ENCODE data around the gene RNF150. TPM values are rescaled to one million over a fixed set of nuclear protein-coding genes. Genes with fewer than 3 reads are reported as not detected.

The RNF150 gene
- total and polyA plus RNA-seq, 2 experiments from 2014 or later: 4.2 to 9.2 TPM

DNA sequence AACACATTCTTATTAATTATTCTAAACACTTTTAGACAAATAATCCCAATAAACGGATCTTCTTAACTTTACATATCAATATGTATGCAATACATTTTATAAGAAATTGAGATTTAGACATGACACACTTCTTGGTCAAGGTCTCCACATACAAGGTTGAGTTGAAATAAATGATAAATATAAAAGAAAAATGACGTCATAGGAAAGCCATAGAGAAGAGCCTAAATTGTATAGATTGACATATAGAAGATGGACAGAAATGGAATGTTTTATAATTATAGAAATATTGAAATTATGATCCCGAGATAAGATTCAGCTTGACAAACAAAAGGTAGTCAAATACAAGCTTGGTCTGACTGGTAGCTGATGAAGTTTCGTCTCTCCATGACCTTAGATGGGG lies 87.4 kb downstream of the RNF150 start:
- Histone ChIP-seq H3K79me2 (no peaks in the 10 kb centered on the region), H3K27me3 (no peaks in the 10 kb centered on the region), H3K36me3 (replicated peaks; ENCODE audit: insufficient read depth, low read depth) (no peaks in the 10 kb centered on the region), H3K27ac (no peak overlapping the region), H3K9me3 (ENCODE audit: low read depth) (no peaks in the 10 kb centered on the region), H3K4me2 (no peak overlapping the region), H4K20me1 (ENCODE audit: insufficient read depth, poor library complexity, severe bottlenecking) (no peaks in the 10 kb centered on the region), H3K4me3 (no peak overlapping the region), H3K9me2 (replicated peaks; ENCODE audit: insufficient read depth) (no peaks in the 10 kb centered on the region), H2AFZ (no peak overlapping the region), H3K4me1 (ENCODE audit: insufficient read depth) (peaks cover 9% of the 10 kb centered on the region)
- no peak for TF ChIP-seq EZH2 (IDR thresholded peaks at IDR 0.05; ENCODE audit: borderline replicate concordance)
- TF ChIP-seq, protein P1, sequence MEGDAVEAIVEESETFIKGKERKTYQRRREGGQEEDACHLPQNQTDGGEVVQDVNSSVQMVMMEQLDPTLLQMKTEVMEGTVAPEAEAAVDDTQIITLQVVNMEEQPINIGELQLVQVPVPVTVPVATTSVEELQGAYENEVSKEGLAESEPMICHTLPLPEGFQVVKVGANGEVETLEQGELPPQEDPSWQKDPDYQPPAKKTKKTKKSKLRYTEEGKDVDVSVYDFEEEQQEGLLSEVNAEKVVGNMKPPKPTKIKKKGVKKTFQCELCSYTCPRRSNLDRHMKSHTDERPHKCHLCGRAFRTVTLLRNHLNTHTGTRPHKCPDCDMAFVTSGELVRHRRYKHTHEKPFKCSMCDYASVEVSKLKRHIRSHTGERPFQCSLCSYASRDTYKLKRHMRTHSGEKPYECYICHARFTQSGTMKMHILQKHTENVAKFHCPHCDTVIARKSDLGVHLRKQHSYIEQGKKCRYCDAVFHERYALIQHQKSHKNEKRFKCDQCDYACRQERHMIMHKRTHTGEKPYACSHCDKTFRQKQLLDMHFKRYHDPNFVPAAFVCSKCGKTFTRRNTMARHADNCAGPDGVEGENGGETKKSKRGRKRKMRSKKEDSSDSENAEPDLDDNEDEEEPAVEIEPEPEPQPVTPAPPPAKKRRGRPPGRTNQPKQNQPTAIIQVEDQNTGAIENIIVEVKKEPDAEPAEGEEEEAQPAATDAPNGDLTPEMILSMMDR (IDR thresholded peaks at IDR 0.05; ENCODE audit: poor library complexity): no peak
- TF ChIP-seq EZH2phosphoT487 (IDR thresholded peaks at IDR 0.05; ENCODE audit: low read depth, severe bottlenecking, unreplicated experiment): no peak
- no peak for DNase-seq (ENCODE audit: low spot score)
- 94% methylated on average over 4 of the region's 4 CpGs for WGBS (ENCODE audit: low lambda C conversion rate, missing lambda C conversion rate)

DNA sequence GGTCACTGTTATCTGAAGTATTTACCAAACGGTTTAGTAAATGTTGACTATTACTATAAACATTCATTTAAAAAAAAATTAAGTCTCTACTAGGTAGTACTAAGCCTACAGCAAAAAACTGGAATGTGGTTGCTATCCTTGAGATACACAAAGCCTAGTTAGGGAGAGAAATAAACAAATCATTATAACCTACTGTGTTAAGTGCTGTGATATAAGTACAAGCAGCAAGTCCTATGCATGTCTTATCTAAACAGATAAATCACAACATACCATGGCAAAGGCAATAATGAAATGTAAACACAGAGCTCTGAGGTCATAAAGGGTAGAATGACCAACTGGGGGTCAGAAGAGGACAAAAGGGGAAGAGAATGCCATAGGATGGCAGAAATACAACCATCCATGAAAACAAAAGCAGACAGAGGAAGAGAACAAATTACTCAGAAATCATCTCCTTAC lies 92.2 kb downstream of the RNF150 start:
- H3K4me1 ChIP-seq (ENCODE audit: insufficient read depth): peaks cover 7% of the 10 kb centered on the region
- no peak overlapping the region for H3K4me3 ChIP-seq
- no peaks in the 10 kb centered on the region for H4K20me1 ChIP-seq (ENCODE audit: insufficient read depth, poor library complexity, severe bottlenecking)
- DNase-seq (ENCODE audit: low spot score): no peak
- H3K4me2 ChIP-seq: no peak overlapping the region
- H3K9me3 ChIP-seq (ENCODE audit: low read depth): no peaks in the 10 kb centered on the region
- TF ChIP-seq EZH2 (IDR thresholded peaks at IDR 0.05; ENCODE audit: borderline replicate concordance) (no peak), EZH2phosphoT487 (IDR thresholded peaks at IDR 0.05; ENCODE audit: low read depth, severe bottlenecking, unreplicated experiment) (no peak)
- TF ChIP-seq, protein P1 (IDR thresholded peaks at IDR 0.05; ENCODE audit: poor library complexity): no peak
- H2AFZ ChIP-seq: no peak overlapping the region
- no peak overlapping the region for H3K27ac ChIP-seq
- no peaks in the 10 kb centered on the region for H3K9me2 ChIP-seq (replicated peaks; ENCODE audit: insufficient read depth)
- WGBS (ENCODE audit: low lambda C conversion rate, missing lambda C conversion rate): 4% methylated on average over 1 of the region's 1 CpG
- no peaks in the 10 kb centered on the region for H3K36me3 ChIP-seq (replicated peaks; ENCODE audit: insufficient read depth, low read depth)
- H3K79me2 ChIP-seq: no peaks in the 10 kb centered on the region
- no peaks in the 10 kb centered on the region for H3K27me3 ChIP-seq

DNA sequence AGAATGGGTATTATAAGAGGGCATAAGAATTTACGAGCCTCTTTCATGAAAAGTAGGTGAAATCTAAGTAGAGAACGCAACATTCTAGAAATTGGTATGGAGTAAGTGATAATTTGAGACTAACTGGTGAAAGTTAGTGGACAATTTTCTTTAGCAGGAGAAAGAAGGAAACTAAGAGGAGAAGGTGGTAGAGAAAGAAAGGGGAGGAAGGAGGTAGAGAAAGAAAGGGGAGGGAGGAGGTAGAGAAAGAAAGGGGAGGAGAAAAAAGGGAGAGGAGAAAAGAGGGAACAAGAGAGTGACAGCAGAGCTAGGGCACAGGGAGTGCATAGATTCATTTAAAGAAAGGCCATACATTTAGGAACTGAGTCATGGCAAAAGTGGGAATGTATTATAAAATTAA lies 94.1 kb downstream of the RNF150 start:
- H3K4me1 ChIP-seq (ENCODE audit: insufficient read depth): peaks cover 7% of the 10 kb centered on the region
- H3K79me2 ChIP-seq: no peaks in the 10 kb centered on the region
- no peaks in the 10 kb centered on the region for H3K27me3 ChIP-seq
- H3K36me3 ChIP-seq (replicated peaks; ENCODE audit: insufficient read depth, low read depth): no peaks in the 10 kb centered on the region
- H3K9me3 ChIP-seq (ENCODE audit: low read depth): no peaks in the 10 kb centered on the region
- no peak for TF ChIP-seq EZH2 (IDR thresholded peaks at IDR 0.05; ENCODE audit: borderline replicate concordance)
- no peak for TF ChIP-seq EZH2phosphoT487 (IDR thresholded peaks at IDR 0.05; ENCODE audit: low read depth, severe bottlenecking, unreplicated experiment)
- TF ChIP-seq, protein P1 (IDR thresholded peaks at IDR 0.05; ENCODE audit: poor library complexity): no peak
- no peak overlapping the region for H3K4me3 ChIP-seq
- 93% methylated on average over 2 of the region's 2 CpGs for WGBS (ENCODE audit: low lambda C conversion rate, missing lambda C conversion rate)
- H3K4me2 ChIP-seq: no peak overlapping the region
- H2AFZ ChIP-seq: no peak overlapping the region
- no peak overlapping the region for H3K27ac ChIP-seq
- DNase-seq (ENCODE audit: low spot score): no peak
- no peaks in the 10 kb centered on the region for H3K9me2 ChIP-seq (replicated peaks; ENCODE audit: insufficient read depth)
- no peaks in the 10 kb centered on the region for H4K20me1 ChIP-seq (ENCODE audit: insufficient read depth, poor library complexity, severe bottlenecking)

DNA sequence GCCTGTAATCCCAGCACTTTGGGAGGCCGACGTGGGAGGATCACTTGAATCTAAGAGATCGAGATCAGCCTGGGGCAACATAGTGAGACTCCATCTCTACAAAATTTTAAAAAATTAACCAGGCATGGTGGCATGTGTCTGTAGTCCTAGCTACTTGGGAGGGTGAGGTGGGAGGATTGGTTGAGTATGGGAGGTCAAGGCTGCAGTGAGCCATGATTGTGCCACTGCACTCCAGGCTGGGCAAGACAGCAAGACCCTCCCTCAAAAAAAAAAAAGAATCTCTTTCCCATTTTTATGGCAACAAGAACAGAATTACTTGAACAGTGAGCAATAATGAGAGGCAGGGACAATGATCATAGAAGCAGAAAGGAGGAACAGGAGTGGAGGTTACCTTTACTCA lies 94.8 kb downstream of the RNF150 start:
- DNase-seq (ENCODE audit: low spot score): no peak
- H3K36me3 ChIP-seq (replicated peaks; ENCODE audit: insufficient read depth, low read depth): no peaks in the 10 kb centered on the region
- no peaks in the 10 kb centered on the region for H3K9me3 ChIP-seq (ENCODE audit: low read depth)
- H2AFZ ChIP-seq: no peak overlapping the region
- no peaks in the 10 kb centered on the region for H3K27me3 ChIP-seq
- no peaks in the 10 kb centered on the region for H4K20me1 ChIP-seq (ENCODE audit: insufficient read depth, poor library complexity, severe bottlenecking)
- 87% methylated on average over 3 of the region's 3 CpGs for WGBS (ENCODE audit: low lambda C conversion rate, missing lambda C conversion rate)
- H3K79me2 ChIP-seq: no peaks in the 10 kb centered on the region
- no peaks in the 10 kb centered on the region for H3K9me2 ChIP-seq (replicated peaks; ENCODE audit: insufficient read depth)
- H3K27ac ChIP-seq: no peak overlapping the region
- peaks cover 7% of the 10 kb centered on the region for H3K4me1 ChIP-seq (ENCODE audit: insufficient read depth)
- no peak overlapping the region for H3K4me2 ChIP-seq
- no peak for TF ChIP-seq EZH2phosphoT487 (IDR thresholded peaks at IDR 0.05; ENCODE audit: low read depth, severe bottlenecking, unreplicated experiment)
- TF ChIP-seq, protein P1 (IDR thresholded peaks at IDR 0.05; ENCODE audit: poor library complexity): no peak
- TF ChIP-seq EZH2 (IDR thresholded peaks at IDR 0.05; ENCODE audit: borderline replicate concordance): no peak
- H3K4me3 ChIP-seq: no peak overlapping the region
